Adrenal gland (tissue), 12 donors: ENCODE results near the gene VWCE. TPM values are rescaled to one million over a fixed set of nuclear protein-coding genes. Genes with fewer than 3 reads are reported as not detected.

Experiments
- DNase-seq, 7 donors: peaks; one replicate each; pipeline ENCODE4 v3.0.0-alpha.2; 2019 to 2020
- H3K27ac ChIP-seq, 5 donors: fragments of 200-600 bp; sonication (generic) in 4 of 5; 1 replicate in 3 of 5; 2 replicates in 2 of 5; pipeline versions ENCODE4 v1.5.1 to v1.8.0; 2016 to 2020; ENCODE audit warnings: mild to moderate bottlenecking in 1 of 5
- H3K27me3 ChIP-seq: fragments of 200-600 bp; 2 replicates; pipeline ENCODE4 v1.8.0; 2021
- H3K36me3 ChIP-seq, 2 donors: fragments of 200-600 bp; replicated peaks in 1 of 2; 1 replicate in 1 of 2; 2 replicates in 1 of 2; pipeline versions ENCODE4 v1.5.1 to v1.8.0; 2018 to 2022
- H3K4me1 ChIP-seq, 2 donors: fragments of 200-600 bp; replicated peaks in 1 of 2; 1 replicate in 1 of 2; 2 replicates in 1 of 2; pipeline versions ENCODE4 v1.5.1 to v1.8.0; 2018 to 2021
- H3K4me3 ChIP-seq, 4 donors: fragments of 200-600 bp; sonication (generic) in 3 of 4; one replicate each; pipeline ENCODE4 v1.5.1; 2016 to 2018
- H3K9me3 ChIP-seq, 3 donors: fragments of 200-600 bp; sonication (generic) in 1 of 3; replicated peaks in 1 of 3; 1 replicate in 2 of 3; 2 replicates in 1 of 3; pipeline versions ENCODE4 v1.5.1 to v1.8.0; 2016 to 2021
- CTCF ChIP-seq, 6 experiments: fragments of 450-650 bp in 4 of 6; fragments of 200-600 bp in 2 of 6; sonication (generic) in 1 of 6; IDR thresholded peaks; 1 replicate in 5 of 6; 2 replicates in 1 of 6; pipeline versions ENCODE4 v1.5.1 to v1.8.0; 2016 to 2021; ENCODE audit warnings: antibody characterized with exemption in 6 of 6, mild to moderate bottlenecking in 2 of 6, moderate library complexity in 1 of 6
- POLR2A ChIP-seq, 2 donors: fragments of 450-650 bp; IDR thresholded peaks; one replicate each; pipeline ENCODE4 v1.6.1; 2017; ENCODE audit warnings: antibody characterized with exemption in 2 of 2, mild to moderate bottlenecking in 2 of 2, moderate library complexity in 1 of 2
- WGBS, 4 donors: extraction: QIAGEN DNeasy Blood & Tissue Kit in 2 of 4; methylation state at CpG; one replicate each; pipeline versions ENCODE4 v1.1.5 to v1.1.7; 2013 to 2017; 5-methylcytosine and 5-hydroxymethylcytosine counted together
- intact Hi-C, 2 donors: fragments of 100-400 bp; cut with DNase I; formaldehyde crosslinking; loops; one replicate each; pipeline versions ENCODE4 v1.14.1 to v1.15.0; 2022 to 2023
- polyA plus RNA-seq, 3 donors: library from polyadenylated mRNA; stranded (reverse); fragments of 200-250 nt in 2 of 3; fragments of 350-450 nt in 1 of 3; fragmentation: Illumina TruSeq in 1 of 3; extraction: RNeasy Lipid Tissue Mini Kit (QIAGEN cat#74804) in 1 of 3; gene quantifications; one replicate each; pipeline ENCODE4 v1.2.3, GENCODE V29; 2013 to 2014
- total RNA-seq, 9 donors: library from RNA; depleted of rRNA in 4 of 9; stranded (reverse); fragments of >200 nt in 4 of 9; fragments of 120-200 nt in 1 of 9; fragmentation: NEBNext Ultra II Directional in 1 of 9; extraction: Animal tissue kit (Norgen Biotek cat#: 25700) in 1 of 9; gene quantifications; one replicate each; pipeline versions ENCODE4 v1.1.0 to v1.2.4, GENCODE V29; 2013 to 2023
- donor health status: healthy with polysubstance abuse.
- donor health status: Bipolar disorder and iron deficiency.
- donor health status: DM: yes; HTN: yes; CAD: no.
- donor health status: DM: no; HTN: no; CAD: no.
- donor health status: DM: no; HTN: no; CAD: no.
- donor health status: DM: yes; HTN: yes; CAD: no.

VWCE gene
- total and polyA plus RNA-seq, 12 donors: 0.55 to 5.8 (median 2.5) TPM

GRCh38 chr11:61334434-61335354 is 39.6 kb upstream of the VWCE start:
- WGBS, 4 donors: 56 to 67% (median 60%) methylated on average over 10 to 16 of the region's 16 CpGs
- no peaks in the 10 kb centered on the region for H3K27me3 ChIP-seq
- intact Hi-C loops: no loop called here
- H3K27ac ChIP-seq: peak overlapping the region; percentile 82 to 98 (median 92)
- peak in 6 of 7 donors; percentile 76 to 92 (median 88) for DNase-seq
- H3K9me3 ChIP-seq: no peaks in the 10 kb centered on the region
- TF ChIP-seq CTCF (IDR thresholded peaks at IDR 0.05) (no peak), POLR2A (IDR thresholded peaks at IDR 0.05) (peak in 1 of 2 donors; percentile 58)
- peaks cover 46 to 58% of the 10 kb centered on the region in 2 donors for H3K4me1 ChIP-seq
- no peak overlapping the region for H3K4me3 ChIP-seq
- H3K36me3 ChIP-seq: peaks cover 0 to 17% of the 10 kb centered on the region in 2 donors

- Histone ChIP-seq H3K4me1 (peaks cover 55 to 67% of the 10 kb centered on the region in 2 donors), H3K36me3 (peaks cover 0 to 22% of the 10 kb centered on the region in 2 donors), H3K27me3 (no peaks in the 10 kb centered on the region), H3K9me3 (no peaks in the 10 kb centered on the region), H3K27ac (peak overlapping the region; percentile 82 to 98 (median 92)), H3K4me3 (peak overlapping the region; percentile 43 to 99 (median 80))
- 22 to 28% (median 24%) methylated on average over 17 to 19 of the region's 19 CpGs for WGBS, 4 donors
- peak in 1 of 7 donors; percentile 32 for DNase-seq
- no peak for TF ChIP-seq CTCF (IDR thresholded peaks at IDR 0.05)
- TF ChIP-seq POLR2A (IDR thresholded peaks at IDR 0.05): no peak
- intact Hi-C loops: no loop called here
These were observed 38.7 kb upstream of the VWCE start for GRCh38 chr11:61333550-61334433.

- 0 to 1% (median 0%) methylated on average over 32 to 81 of the region's 81 CpGs; no CpG with 5 or more reads in 1 of the 4 donors for WGBS, 4 donors
- Histone ChIP-seq H3K4me3 (peak within 1 kb of the TSS; percentile 43 to 99 (median 80)), H3K4me1 (peaks cover 60 to 75% of the 10 kb centered on the region in 2 donors), H3K27me3 (no peaks in the 10 kb centered on the region), H3K27ac (peak within 1 kb of the TSS; percentile 82 to 98 (median 92)), H3K36me3 (peaks cover 0 to 21% of the 10 kb centered on the region in 2 donors), H3K9me3 (no peaks in the 10 kb centered on the region)
- intact Hi-C loops: no loop called here
- peak; percentile 62 to 87 for TF ChIP-seq POLR2A (IDR thresholded peaks at IDR 0.05)
- no peak for TF ChIP-seq CTCF (IDR thresholded peaks at IDR 0.05)
- peak; percentile 95 to 97 (median 96) for DNase-seq
These were observed 37.9 kb upstream of the VWCE start, which contains the start of the genes DDB1 and TKFC for GRCh38 chr11:61332797-61333549. Gene DDB1 (minus strand): TSS chr11:61333105. CDS start chr11:61332968, 137 bp downstream. Gene TKFC (plus strand): TSS chr11:61333228. CDS start chr11:61334729, 1,501 bp downstream.
